ENCODE measurements around the gene ADGRB3.
"Not testable (repeated sequence)": the region's sequence is repeated elsewhere in the genome, so short reads cannot be mapped to it uniquely, and the experiment has no call there.

The ADGRB3 gene

DNA sequence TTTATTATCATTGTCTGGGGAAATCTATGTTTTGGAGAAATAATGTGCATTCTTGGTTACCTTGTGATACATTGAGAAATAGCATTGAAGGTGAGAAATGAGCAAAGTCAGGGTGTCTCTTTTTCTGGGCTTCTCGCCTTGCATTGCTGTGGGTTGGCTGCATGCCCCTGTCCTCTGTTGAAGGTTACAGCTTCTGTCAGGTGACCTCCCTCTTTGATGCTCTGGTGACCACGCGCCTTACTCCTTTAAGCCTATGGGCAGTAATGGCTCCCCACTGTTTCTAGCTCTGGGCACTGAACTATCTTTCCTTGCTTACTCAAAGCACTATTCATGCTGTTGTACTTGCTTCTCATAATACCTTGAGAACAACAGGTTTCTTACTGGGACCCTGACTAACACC, 14.6 kb downstream of the ADGRB3 start:
- DNase-seq (ENCODE audit: low spot score) = peak; percentile 42

DNA sequence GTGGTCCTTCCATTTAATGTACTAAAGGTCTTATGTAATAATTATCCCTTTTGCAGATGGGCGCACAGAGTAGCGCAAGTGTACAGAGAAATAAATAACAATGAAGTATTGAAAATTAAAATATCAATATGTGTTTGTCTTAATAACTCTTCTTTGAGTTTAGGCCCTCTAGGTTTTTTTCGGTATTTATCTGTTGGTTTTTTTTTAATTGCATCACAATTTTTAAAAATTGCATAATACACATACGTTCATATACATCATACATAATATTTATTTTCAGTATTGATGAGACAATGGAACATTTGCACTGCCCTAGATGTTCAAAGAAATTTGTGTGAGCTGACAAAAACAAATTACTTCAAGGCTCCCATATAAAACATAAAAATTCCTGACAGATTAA, 15.1 kb downstream of the ADGRB3 start:
- no peak for DNase-seq (ENCODE audit: low spot score)

DNA sequence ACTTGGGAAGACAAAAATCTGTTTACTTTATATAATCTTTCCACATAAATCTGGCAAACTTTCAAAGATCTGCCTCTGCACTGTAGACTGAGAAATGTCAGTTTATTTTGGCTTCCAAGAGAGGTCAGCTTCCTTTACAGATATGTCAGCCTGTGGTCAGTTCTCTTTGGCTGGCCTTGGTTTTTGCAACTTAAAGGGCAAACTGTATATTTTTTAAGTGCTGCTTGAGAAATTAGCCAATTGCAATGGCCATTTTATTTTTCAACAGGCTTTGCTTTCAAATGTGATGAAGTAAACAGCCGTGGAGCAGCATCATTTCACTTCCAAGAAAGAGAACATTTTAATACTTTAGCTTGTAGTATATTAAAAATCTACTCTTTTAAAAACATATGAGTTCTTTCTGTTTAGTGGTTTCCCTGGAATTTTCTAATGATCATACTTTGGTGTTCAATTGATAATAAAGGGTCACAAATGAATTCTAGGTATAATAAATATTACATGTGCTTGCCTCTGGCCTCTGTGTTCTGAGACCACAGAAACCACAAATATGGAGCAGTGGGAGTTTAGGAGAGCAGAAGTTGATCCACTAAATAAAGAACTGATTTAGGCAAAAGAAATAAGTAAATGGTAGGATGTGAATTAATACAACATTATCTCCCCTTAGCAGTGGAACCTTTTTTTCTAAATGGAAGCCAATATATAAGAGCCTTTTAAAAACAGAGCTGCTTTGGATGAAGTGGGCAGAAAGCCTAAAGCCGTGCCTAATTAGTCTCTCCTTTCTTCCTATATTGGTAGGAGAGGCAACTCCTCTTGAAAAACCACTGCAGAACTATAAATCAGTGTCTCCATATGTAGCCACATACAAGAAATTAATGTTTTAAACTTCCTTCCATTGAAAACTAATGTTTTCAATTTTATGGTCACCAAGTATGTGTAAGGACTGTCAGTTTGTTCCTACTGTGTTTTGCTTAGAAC, 16.2 kb downstream of the ADGRB3 start:
- DNase-seq (ENCODE audit: low spot score) = peak; percentile 60

DNA sequence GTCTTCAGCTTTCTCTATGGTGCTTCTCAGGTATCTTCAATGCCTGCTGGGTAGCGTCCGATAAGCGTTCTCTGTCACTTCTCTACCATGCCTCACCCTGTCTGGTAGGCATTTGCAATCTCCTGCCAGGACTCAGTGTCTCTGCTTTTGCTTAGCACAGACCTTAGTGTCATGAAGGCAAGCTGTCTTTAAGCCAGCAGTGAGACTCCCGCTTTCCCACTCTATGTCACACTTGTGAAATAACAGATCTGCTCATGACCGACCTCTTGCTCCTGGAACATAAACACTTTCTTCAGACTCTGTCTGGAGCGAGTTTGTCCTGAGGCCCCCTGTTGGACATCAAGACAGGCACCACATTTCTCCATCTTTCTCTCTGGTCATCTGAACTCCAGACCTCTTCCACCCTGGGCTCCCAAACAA, 17.0 kb downstream of the ADGRB3 start:
- peak; percentile 78 for DNase-seq (ENCODE audit: low spot score)

DNA sequence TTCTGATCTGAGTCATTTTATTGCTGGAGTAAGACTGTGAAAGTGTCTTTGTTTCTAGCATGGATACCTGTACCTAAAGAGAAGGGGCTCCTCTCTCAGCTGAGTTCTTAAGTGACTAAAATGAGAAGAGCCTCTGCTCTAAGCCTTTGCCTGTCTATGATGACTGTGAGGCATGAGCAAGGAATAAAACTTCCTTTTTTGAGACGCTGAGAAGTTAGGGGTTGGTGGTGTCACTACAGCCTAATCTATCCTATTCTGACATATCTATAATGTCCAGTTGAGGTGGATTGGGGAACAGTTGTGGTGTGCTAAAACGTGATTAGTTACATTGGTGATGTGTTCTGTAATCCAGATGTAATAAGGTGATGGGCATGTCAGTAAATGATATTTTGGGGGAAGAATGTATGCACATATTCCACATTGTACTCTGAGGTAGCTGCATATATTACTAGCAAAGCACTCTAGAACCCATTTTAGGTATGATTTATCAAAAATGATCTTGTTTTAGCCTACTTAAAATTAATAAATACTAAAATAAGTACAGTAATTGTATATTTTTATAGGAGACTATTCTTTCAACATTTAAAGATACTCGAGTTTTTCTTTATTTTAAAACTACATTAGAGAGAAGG, 18.1 kb downstream of the ADGRB3 start:
- peak; percentile 42 for DNase-seq (ENCODE audit: low spot score)

DNA sequence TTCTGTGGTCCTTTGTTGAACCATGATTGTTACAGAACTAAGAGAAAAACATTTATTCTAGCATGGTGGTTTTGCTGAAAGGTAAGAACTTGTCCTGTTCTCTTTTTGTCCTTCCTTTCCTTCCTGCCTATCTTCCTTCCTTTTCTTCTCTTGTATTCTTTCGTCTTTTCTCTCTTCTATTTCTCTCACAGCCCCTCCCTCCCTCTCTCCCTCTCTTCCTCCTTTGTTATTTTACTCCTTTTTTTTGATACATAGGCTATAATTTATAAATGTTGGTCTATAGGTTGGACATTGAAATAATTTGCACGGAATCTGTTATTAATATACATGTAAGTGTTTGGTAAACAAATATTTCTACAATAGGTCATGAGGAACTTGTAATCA, 18.6 kb downstream of the ADGRB3 start:
- peak; percentile 21 for DNase-seq (ENCODE audit: low spot score)

DNA sequence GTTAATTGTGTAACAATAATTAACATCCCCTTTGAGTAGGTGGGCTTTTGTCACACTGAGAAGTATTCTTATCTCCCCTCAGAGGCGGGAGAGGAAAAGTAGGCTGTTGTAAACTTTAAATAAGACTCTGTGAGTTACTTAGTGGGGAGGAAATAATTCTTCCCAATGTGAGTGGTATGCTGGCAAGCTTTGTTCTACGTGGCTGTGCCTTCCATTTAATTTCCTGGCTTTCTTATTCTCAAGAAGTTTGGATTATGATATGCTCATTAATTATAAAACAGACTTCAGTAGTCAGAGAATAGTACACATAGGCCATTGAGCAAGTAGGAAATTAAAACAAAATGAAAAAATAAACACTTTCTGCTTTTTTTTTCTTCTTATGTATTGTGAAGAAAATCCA, 19.1 kb downstream of the ADGRB3 start:
- DNase-seq (ENCODE audit: low spot score) = peak; percentile 44

DNA sequence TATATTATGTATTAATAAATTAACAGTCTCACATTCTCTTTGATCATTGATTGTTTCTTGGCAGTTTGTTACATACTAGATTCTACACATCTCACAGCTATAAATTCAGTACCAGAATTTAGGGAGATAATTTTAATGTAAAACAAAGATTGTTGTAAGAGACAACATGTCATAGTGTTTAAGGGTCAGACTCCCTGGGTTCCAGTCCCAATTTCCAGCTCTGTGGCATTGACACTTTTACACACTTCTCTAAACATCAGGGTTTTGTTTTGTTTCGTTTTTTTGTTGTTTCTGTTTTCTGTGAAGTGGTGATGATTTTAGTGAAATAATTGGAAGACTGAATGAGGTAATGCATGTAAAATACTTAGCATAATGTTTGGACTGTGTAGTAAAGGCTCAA, 19.9 kb downstream of the ADGRB3 start:
- DNase-seq (ENCODE audit: low spot score) = peak; percentile 49

DNA sequence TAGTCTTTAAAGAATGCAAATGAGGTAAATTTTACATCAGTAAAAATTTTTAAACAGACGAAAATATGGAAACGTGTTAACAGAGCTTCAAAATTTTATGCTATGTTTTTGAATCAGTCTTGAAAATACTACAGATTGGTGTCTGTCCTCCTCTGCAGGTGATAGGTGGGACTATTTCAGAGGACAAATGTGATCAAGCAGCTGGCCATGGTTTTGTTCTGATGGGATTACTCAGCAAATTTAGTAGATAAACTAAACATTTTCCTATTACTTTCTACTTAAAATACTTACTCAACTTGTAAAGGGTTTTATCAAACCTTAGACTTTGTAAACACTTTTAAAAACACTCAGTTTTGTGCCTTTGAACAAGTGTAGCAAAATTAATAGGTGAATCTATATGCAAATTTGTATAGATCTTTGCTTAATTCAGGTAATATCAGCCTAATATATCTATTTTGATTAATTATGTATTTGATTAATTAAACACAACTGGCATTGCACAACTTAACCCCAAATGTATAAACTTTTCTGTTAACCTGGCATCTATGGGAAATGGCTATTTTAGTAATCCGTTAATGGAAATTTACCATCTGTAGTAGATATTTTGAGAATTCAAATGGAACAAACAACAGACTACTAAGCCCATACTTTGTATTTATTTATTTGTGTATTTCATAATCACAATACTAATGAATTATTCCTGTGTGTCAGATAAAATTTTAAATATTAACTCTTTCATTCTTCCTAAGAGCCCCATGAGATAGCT, 22.5 kb downstream of the ADGRB3 start:
- DNase-seq (ENCODE audit: low spot score) = no peak

DNA sequence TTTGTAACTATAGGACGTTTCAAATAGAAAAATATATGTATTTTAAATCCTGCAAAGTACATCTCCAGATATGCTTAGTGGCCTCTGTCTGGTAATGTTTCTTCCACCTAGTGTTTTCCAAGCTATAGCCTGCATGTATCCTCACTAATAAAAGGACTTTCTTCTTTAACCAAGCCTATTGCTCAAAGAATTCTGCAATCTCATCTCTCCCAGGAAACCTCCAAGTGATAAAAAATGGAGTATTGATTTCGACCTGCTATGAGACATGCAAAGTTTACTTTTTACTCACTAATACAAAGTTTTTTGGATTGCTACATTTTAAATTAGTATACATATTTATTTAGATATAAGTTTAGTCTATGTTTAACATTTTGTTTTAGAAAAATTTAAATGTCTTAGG, 23.3 kb downstream of the ADGRB3 start:
- DNase-seq (ENCODE audit: low spot score) = no peak

DNA sequence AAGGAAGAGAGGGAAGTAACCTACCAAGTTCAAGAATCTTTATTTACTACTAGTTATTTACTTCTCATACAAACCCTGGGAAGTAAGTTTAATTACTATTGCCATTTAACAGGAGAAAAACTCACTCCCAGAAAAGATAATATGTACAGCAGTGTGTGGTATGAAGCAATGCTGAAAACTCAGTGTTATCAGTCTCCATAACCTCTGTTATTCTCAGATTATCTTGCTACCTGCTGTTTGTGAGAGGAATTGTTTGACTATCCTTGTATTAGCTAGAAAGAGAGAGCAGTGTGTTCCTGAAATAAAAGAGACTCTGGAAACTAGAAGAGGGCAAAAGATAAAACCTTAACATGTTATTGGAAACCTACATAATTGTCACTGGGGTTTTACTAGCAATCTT, 38.2 kb downstream of the ADGRB3 start:
- DNase-seq (ENCODE audit: low spot score) = no peak

DNA sequence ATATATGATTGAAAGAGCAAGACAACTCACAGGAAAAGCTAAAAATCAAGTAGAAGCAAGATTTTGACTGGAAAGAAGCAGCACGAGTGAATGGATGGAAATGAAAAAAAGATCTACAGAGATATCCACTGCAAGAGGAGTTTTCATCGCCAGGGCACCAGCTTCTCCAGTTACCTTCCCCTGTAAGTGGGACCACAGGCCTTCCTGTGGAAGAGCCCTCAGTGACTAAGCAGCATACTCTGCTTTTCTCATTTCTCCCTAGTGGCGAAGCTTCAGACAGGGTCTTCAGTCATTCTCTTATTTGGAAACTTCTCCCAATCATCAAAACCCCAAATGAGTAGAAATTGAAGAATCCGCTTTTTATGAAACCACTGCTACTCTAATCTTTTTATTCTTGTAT, 40.5 kb downstream of the ADGRB3 start:
- no peak for DNase-seq (ENCODE audit: low spot score)

DNA sequence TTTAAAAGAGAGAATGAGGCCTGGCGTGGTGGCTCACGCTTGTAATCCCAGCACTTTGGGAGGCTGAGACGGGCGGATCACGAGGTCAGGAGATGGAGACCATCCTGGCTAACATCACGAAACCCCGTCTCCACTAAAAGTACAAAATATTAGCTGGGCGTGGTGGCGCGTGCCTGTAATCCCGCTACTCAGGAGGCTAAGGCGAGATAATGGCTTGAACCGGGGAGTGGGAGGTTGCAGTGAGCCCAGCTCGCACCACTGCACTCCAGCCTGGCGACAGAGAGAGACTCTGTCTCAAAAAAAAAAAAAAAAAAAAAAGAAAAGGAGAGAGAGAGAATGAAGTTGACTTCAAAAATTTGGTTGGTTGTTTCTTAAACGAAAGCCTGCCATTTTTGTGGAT, 41.0 kb downstream of the ADGRB3 start:
- DNase-seq (ENCODE audit: low spot score) = not testable (repeated sequence)

DNA sequence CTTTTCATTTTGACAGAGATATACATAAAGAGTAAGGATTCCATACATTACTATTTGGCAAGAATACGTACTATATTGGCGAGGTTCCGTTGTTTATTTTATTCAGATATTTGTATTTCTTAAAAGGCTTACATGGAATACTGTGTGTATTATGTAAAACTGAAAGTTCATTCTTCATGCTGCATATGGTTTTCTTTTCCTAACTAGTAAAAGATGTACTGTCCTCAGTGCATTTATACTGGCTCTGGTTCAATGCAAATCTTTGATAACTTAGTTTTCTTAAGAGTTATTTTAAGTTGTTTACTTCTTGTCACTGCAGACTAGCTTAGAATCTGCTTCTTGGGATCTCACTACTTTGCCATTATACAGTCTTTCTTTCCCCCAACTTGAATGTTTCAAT, 42.0 kb downstream of the ADGRB3 start:
- no peak for DNase-seq (ENCODE audit: low spot score)

DNA sequence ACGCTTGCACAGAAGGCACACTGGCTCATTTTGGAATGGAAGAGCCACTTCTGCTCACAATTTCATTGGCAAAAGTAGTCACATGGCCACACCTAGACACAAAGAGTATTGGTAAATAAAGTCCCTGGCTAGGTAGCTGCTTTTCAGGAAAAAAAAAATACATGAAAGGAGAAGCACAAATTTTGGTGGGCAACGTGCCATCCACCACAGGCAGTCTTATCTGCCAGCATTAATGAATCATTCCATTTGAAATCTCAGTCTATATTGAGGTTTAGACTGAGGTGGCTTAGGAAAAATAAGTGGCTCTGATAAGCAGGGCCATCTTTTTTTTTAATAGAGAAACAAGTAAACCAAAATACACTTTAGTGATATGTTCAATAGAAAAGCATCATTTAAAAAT, 44.3 kb downstream of the ADGRB3 start:
- DNase-seq (ENCODE audit: low spot score) = no peak

DNA sequence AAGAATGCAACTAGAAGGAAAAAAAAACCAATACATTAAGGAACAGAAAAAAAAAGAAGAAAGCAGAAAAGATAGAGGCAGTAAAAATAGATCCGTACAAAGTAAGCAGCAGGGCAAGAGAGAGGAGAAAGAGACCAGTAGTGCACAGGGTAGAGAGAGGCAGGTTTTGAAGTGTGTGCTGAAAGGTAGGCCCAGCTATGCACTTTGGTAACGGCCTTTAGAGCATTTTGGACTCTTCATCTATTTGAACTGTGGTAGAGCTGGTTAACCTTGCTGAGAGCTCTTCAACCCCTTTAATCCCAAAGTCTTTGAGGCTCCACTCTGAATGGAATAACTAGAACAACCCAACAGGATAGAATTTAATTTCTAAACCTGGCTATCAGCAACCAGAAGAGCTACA, 45.2 kb downstream of the ADGRB3 start:
- DNase-seq (ENCODE audit: low spot score) = no peak

DNA sequence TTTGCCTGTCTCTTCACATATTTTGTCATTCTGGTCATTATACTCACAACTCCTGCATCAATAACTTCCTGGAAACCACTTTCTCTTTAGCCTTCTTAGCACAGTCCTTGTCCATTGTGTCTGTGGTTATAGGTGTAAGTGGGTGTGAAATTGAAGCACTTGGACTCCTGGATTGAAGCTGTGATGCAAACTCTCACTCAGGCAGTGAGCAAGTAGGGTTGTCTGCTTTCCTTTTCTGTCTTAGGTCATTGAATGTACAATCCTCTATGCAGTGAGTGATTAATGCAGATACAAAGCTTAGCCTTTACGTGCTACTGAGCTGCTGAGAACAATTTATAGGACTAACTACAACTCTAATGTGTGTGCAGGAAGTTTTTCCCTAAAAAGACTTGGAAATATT, 54.8 kb downstream of the ADGRB3 start:
- no peak for DNase-seq (ENCODE audit: low spot score)

DNA sequence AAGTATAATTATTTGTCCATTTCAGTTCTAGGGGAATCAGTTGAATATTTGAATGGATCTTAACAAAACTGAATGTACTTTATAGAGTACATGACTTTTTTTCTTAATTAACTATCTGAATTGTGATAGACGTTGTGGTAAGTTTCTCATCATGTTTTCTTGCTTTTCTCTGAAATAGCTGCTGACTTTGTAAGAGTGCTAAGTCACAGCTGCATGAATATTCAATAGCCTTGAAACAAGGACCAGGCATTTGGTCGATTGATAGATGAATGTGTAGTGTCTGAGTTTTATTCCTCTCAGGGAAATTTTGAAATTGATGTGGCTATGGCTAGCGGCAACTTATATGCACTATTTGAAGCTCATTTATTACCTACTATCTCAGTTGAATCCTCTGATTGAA, 56.0 kb downstream of the ADGRB3 start:
- DNase-seq (ENCODE audit: low spot score) = peak; percentile 46

DNA sequence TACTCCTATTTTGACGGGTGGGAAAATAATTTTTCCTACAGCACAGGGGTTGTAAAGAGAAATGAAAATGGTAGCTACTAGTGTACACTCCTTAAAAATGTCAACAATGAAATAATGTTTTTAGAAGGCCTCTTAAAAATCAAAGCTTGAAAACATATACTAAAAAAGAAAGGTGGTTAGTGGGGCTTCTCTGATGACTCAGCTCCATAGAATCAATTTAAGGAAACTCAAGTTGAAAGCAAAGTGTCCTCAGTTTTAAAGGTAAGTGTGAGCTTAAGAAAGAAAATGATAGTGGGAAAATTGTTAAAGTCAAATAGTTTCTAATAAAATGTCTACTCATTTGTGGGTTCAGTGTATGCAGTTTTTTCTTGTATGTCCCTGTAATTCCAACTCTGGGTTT, 58.2 kb downstream of the ADGRB3 start:
- DNase-seq (ENCODE audit: low spot score) = no peak

DNA sequence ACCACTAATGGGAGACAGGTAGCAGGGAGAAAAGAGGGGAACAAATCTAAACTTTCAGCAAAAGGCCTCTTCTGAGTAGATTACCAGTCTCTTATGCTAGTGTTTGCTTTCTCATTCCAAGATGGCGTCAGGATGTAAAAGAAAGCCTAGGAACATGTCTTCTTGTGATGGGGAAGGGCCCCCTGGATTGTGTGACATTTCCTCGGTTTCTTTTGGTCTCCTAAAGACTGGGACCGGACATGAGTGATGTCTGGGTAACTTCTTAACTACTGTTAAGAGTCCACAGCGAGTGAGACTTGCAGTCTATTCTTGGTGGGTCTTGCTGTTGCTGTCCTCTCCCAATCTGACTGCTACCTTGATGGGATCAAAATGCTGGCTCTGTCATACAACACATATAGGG, 60.3 kb downstream of the ADGRB3 start:
- no peak for DNase-seq (ENCODE audit: low spot score)

DNA sequence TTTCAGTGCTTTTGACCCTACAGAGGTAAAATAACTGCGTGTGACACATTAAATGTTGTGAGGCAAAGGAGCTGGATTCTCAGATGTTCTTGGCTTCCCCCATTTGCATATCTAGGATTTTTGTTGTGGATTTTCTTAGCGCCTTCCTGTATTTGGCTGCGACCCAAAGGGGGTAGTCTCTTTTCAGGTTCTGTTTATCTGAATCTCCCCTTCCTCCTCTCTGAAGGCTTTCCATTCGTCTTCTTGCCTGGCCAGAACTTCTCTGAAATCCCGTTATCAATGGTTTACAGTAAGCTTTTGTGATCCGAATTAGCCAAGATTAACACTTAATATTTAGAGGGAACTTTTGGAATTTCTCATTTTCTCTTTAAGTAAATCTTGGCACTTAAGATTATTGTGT, 60.8 kb downstream of the ADGRB3 start:
- DNase-seq (ENCODE audit: low spot score) = no peak

DNA sequence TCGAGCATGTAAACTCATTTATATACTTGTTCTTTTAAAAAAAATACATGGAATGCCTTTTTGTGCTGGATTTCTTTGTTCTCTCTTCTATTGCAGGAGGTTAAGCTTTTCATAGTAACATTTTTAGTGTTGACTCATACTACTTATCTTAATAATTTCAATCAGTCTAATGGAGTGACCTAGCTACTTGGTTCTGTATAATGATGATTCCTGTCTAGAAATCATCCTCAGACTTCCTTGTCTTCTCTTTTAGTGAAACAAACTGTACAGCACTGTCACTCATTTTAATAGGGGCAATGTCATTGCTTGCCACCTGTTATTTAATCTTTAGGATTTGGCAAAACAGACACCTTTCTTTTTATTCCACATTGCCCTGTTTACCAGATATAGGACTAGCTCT, 62.3 kb downstream of the ADGRB3 start:
- DNase-seq (ENCODE audit: low spot score) = no peak

DNA sequence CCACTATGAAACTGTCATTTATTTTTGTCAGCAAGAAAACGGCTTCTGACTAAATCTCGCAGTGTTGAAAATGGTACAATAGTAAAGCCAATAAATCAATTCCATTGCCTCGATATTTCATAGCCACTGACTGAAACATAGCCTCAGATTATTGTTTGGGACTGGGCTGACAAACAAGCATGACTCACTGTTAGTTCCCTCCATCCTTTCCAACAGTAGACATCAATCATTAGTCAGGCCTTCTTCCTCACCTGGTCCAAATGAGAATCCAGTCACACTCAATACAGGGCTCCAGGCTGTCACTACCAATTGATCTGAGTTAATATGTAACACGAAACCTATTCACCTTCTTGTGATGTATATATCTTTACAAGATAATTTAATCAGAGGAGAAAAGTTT, 66.1 kb downstream of the ADGRB3 start:
- DNase-seq (ENCODE audit: low spot score) = no peak
